Measurements from ENCODE around the gene C9orf57. TPM values are rescaled to one million over a fixed set of nuclear protein-coding genes. Genes with fewer than 3 reads are reported as not detected.

C9orf57 gene
- total RNA-seq, 1 donor from 2014 or later = not detected

- H3K4me3 Mint-ChIP-seq (ENCODE audit: low read depth) = no peak overlapping the region
- peaks cover 1% of the 10 kb centered on the region for H3K4me1 Mint-ChIP-seq (ENCODE audit: low read depth)
- H3K27ac Mint-ChIP-seq = no peak overlapping the region
- DNase-seq (ENCODE audit: low spot score, unreplicated experiment) = peak; percentile 68
- peaks cover 7% of the 10 kb centered on the region for H3K27me3 Mint-ChIP-seq
- H3K9me3 Mint-ChIP-seq (ENCODE audit: low read depth) = no peaks in the 10 kb centered on the region
- TF ChIP-seq CTCF (IDR thresholded peaks at IDR 0.05; ENCODE audit: unreplicated experiment) = peak; percentile 95
- H3K36me3 Mint-ChIP-seq (ENCODE audit: insufficient read depth) = no peaks in the 10 kb centered on the region
Observed at GRCh38 chr9:72038890-72039410, 21.5 kb downstream of the C9orf57 start.

- Mint-ChIP-seq H3K27ac (no peak overlapping the region), H3K9me3 (ENCODE audit: low read depth) (no peaks in the 10 kb centered on the region), H3K4me3 (ENCODE audit: low read depth) (no peak overlapping the region), H3K27me3 (peaks cover 7% of the 10 kb centered on the region), H3K36me3 (ENCODE audit: insufficient read depth) (no peaks in the 10 kb centered on the region), H3K4me1 (ENCODE audit: low read depth) (no peaks in the 10 kb centered on the region)
- no peak for TF ChIP-seq CTCF (IDR thresholded peaks at IDR 0.05; ENCODE audit: unreplicated experiment)
- no peak for DNase-seq (ENCODE audit: low spot score, unreplicated experiment)
Observed at GRCh38 chr9:72038408-72038807, 22.0 kb downstream of the C9orf57 start.

- Mint-ChIP-seq H3K27ac (no peak overlapping the region), H3K4me1 (ENCODE audit: low read depth) (no peaks in the 10 kb centered on the region), H3K9me3 (ENCODE audit: low read depth) (no peaks in the 10 kb centered on the region), H3K4me3 (ENCODE audit: low read depth) (no peak overlapping the region), H3K27me3 (peaks cover 7% of the 10 kb centered on the region), H3K36me3 (ENCODE audit: insufficient read depth) (no peaks in the 10 kb centered on the region)
- no peak for TF ChIP-seq CTCF (IDR thresholded peaks at IDR 0.05; ENCODE audit: unreplicated experiment)
- DNase-seq (ENCODE audit: low spot score, unreplicated experiment) = no peak
Observed at GRCh38 chr9:72037571-72037970, 22.8 kb downstream of the C9orf57 start.

GRCh38 chr9:72030767-72031166 lies 29.6 kb downstream of the C9orf57 start:
- no peak overlapping the region for H3K4me3 Mint-ChIP-seq (ENCODE audit: low read depth)
- H3K9me3 Mint-ChIP-seq (ENCODE audit: low read depth) = peaks cover 8% of the 10 kb centered on the region
- no peaks in the 10 kb centered on the region for H3K36me3 Mint-ChIP-seq (ENCODE audit: insufficient read depth)
- no peak for TF ChIP-seq CTCF (IDR thresholded peaks at IDR 0.05; ENCODE audit: unreplicated experiment)
- no peak for DNase-seq (ENCODE audit: low spot score, unreplicated experiment)
- H3K27ac Mint-ChIP-seq = no peak overlapping the region
- no peaks in the 10 kb centered on the region for H3K4me1 Mint-ChIP-seq (ENCODE audit: low read depth)
- H3K27me3 Mint-ChIP-seq = no peaks in the 10 kb centered on the region

GRCh38 chr9:72029986-72030385 lies 30.4 kb downstream of the C9orf57 start:
- Mint-ChIP-seq H3K4me3 (ENCODE audit: low read depth) (no peak overlapping the region), H3K36me3 (ENCODE audit: insufficient read depth) (no peaks in the 10 kb centered on the region), H3K27ac (no peak overlapping the region), H3K9me3 (ENCODE audit: low read depth) (peaks cover 8% of the 10 kb centered on the region), H3K4me1 (ENCODE audit: low read depth) (no peaks in the 10 kb centered on the region), H3K27me3 (no peaks in the 10 kb centered on the region)
- no peak for DNase-seq (ENCODE audit: low spot score, unreplicated experiment)
- no peak for TF ChIP-seq CTCF (IDR thresholded peaks at IDR 0.05; ENCODE audit: unreplicated experiment)
